Thyroid gland (tissue), 4 donors: ENCODE results near the gene PILRA. TPM values are rescaled to one million over a fixed set of nuclear protein-coding genes. Genes with fewer than 3 reads are reported as not detected.
"Not testable (repeated sequence)": the region's sequence is repeated elsewhere in the genome, so short reads cannot be mapped to it uniquely, and the experiment has no call there.

Experiments used
- DNase-seq, 2 donors: peaks; one replicate each; pipeline ENCODE4 v3.0.0-alpha.2; 2019
- H3K27ac ChIP-seq, 3 donors: fragments of 200-600 bp; sonication (generic); 1 replicate in 2 of 3; 2 replicates in 1 of 3; pipeline ENCODE4 v1.5.1; 2016 to 2019; ENCODE audit warnings: mild to moderate bottlenecking in 1 of 3, moderate library complexity in 1 of 3
- H3K27me3 ChIP-seq: fragments of 200-600 bp; sonication (generic); one replicate; pipeline ENCODE4 v1.5.1; 2019
- H3K36me3 ChIP-seq, 2 donors: fragments of 200-600 bp; sonication (generic); one replicate each; pipeline ENCODE4 v1.5.1; 2016 to 2019
- H3K4me1 ChIP-seq, 2 donors: fragments of 200-600 bp; sonication (generic); one replicate each; pipeline ENCODE4 v1.5.1; 2017 to 2019
- H3K4me3 ChIP-seq, 3 donors: fragments of 200-600 bp; sonication (generic); replicated peaks in 1 of 3; 1 replicate in 2 of 3; 2 replicates in 1 of 3; pipeline ENCODE4 v1.5.1; 2016; ENCODE audit warnings: mild to moderate bottlenecking in 1 of 3
- H3K9me3 ChIP-seq: fragments of 200-600 bp; sonication (generic); one replicate; pipeline ENCODE4 v1.5.1; 2017
- CTCF ChIP-seq, 6 experiments: fragments of 200-600 bp in 3 of 6; fragments of 450-650 bp in 3 of 6; sonication (generic) in 3 of 6; IDR thresholded peaks; one replicate each; pipeline ENCODE4 v1.5.1; 2016 to 2019; ENCODE audit warnings: antibody characterized with exemption in 6 of 6, mild to moderate bottlenecking in 2 of 6, inconsistent platforms in 1 of 6, moderate library complexity in 1 of 6
- POLR2A ChIP-seq, 2 donors: fragments of 450-650 bp; IDR thresholded peaks; one replicate each; pipeline ENCODE4 v1.6.1; 2017; ENCODE audit warnings: antibody characterized with exemption in 2 of 2, mild to moderate bottlenecking in 2 of 2, moderate library complexity in 1 of 2
- WGBS, 2 donors: methylation state at CpG; one replicate each; pipeline ENCODE4 v1.1.5; 2017; 5-methylcytosine and 5-hydroxymethylcytosine counted together
- intact Hi-C: fragments of 100-400 bp; cut with DNase I; formaldehyde crosslinking; loops from one replicate; pipeline ENCODE4 v1.15.1; 2023
- total RNA-seq, 4 donors: library from RNA; depleted of rRNA; stranded (reverse); fragments of >200 nt; gene quantifications; one replicate each; pipeline ENCODE4 v1.2.3, GENCODE V29; 2016

PILRA gene
- total RNA-seq, 4 donors from 2014 or later: 2.4 to 6.4 (median 4.4) TPM

- peaks cover 0 to 4% of the 10 kb centered on the region in 2 donors for H3K4me1 ChIP-seq
- intact Hi-C loops: no loop called here
- no peak for DNase-seq
- H3K4me3 ChIP-seq: no peak overlapping the region
- 71 to 86% methylated on average over 6 of the region's 6 CpGs for whole genome bisulfite sequencing, 2 donors
- H3K27me3 ChIP-seq: no peaks in the 10 kb centered on the region
- TF ChIP-seq POLR2A (IDR thresholded peaks at IDR 0.05): no peak
- no peak for TF ChIP-seq CTCF (IDR thresholded peaks at IDR 0.05)
- H3K27ac ChIP-seq: no peak overlapping the region
- no peaks in the 10 kb centered on the region for H3K9me3 ChIP-seq
- H3K36me3 ChIP-seq: peaks cover 17 to 19% of the 10 kb centered on the region in 2 donors
These were observed 30.5 kb upstream of the PILRA start for GRCh38 chr7:100342765-100343164.

- peaks cover 20 to 25% of the 10 kb centered on the region in 2 donors for H3K36me3 ChIP-seq
- H3K27ac ChIP-seq: not testable (repeated sequence)
These were observed 29.1 kb upstream of the PILRA start for GRCh38 chr7:100344124-100344559.

GRCh38 chr7:100344560-100345287 lies 28.6 kb upstream of the PILRA start:
- H3K9me3 ChIP-seq, H3K4me1 ChIP-seq, DNase-seq, H3K4me3 ChIP-seq, intact Hi-C loops, H3K27me3 ChIP-seq: not testable (repeated sequence)
- Histone ChIP-seq H3K36me3 (peaks cover 25 to 29% of the 10 kb centered on the region in 2 donors), H3K27ac (peak overlapping the region in 1 of 3 donors; percentile 41)
- WGBS, 2 donors: 75 to 84% methylated on average over 9 of the region's 13 CpGs
- TF ChIP-seq CTCF (IDR thresholded peaks at IDR 0.05): peak in 2 of 6 experiments; percentile 2 to 27

More at GRCh38 chr7:100344124-100344559, 29.1 kb upstream of the PILRA start:
- WGBS, 2 donors: 89 to 92% methylated on average over 4 of the region's 4 CpGs
- H3K4me1 ChIP-seq, H3K4me3 ChIP-seq, intact Hi-C loops, H3K9me3 ChIP-seq, H3K27me3 ChIP-seq, DNase-seq: not testable (repeated sequence)

GRCh38 chr7:100345288-100345672 lies 28.0 kb upstream of the PILRA start:
- 2 to 6% methylated on average over 3 of the region's 5 CpGs for WGBS, 2 donors
- H3K27ac ChIP-seq, H3K9me3 ChIP-seq, H3K27me3 ChIP-seq, H3K4me1 ChIP-seq, H3K4me3 ChIP-seq, intact Hi-C loops: not testable (repeated sequence)
- peak; percentile 74 to 82 for DNase-seq
- H3K36me3 ChIP-seq: peaks cover 29 to 34% of the 10 kb centered on the region in 2 donors
- peak in 4 of 6 experiments; percentile 13 to 47 (median 37) for TF ChIP-seq CTCF (IDR thresholded peaks at IDR 0.05)

GRCh38 chr7:100346921-100347320 lies 26.4 kb upstream of the PILRA start:
- no peak for DNase-seq
- intact Hi-C loops: no loop called here
- Histone ChIP-seq H3K4me1 (peaks cover 0 to 4% of the 10 kb centered on the region in 2 donors), H3K36me3 (peaks cover 34 to 45% of the 10 kb centered on the region in 2 donors), H3K4me3 (no peak overlapping the region), H3K27me3 (no peaks in the 10 kb centered on the region), H3K9me3 (no peaks in the 10 kb centered on the region), H3K27ac (no peak overlapping the region)
- TF ChIP-seq POLR2A (IDR thresholded peaks at IDR 0.05): no peak
- no peak for TF ChIP-seq CTCF (IDR thresholded peaks at IDR 0.05)
